Spleen (tissue), 11 donors: ENCODE data around the gene DIP2C. TPM values are rescaled to one million over a fixed set of nuclear protein-coding genes. Genes with fewer than 3 reads are reported as not detected.
A peak's percentile ranks its signal among the peaks of the same experiment; 100 is the strongest.

ENCODE experiments used
- DNase-seq: peaks from one replicate; pipeline ENCODE4 v3.0.0-alpha.2; 2020
- H3K27ac ChIP-seq, 8 donors: fragments of 200-600 bp; sonication (generic) in 7 of 8; 1 replicate in 4 of 8; 2 replicates in 4 of 8; pipeline versions ENCODE4 v1.5.0 to v1.8.0; 2016 to 2021; ENCODE audit warnings: inconsistent platforms in 4 of 8, mild to moderate bottlenecking in 4 of 8, moderate library complexity in 1 of 8
- H3K27me3 ChIP-seq, 7 donors: fragments of 200-600 bp; sonication (generic) in 6 of 7; replicated peaks in 1 of 7; 1 replicate in 4 of 7; 2 replicates in 3 of 7; pipeline versions ENCODE4 v1.5.0 to v1.8.0; 2016 to 2021; ENCODE audit warnings: inconsistent platforms in 3 of 7, mild to moderate bottlenecking in 1 of 7
- H3K36me3 ChIP-seq, 6 donors: fragments of 200-600 bp; sonication (generic) in 5 of 6; 1 replicate in 4 of 6; 2 replicates in 2 of 6; pipeline versions ENCODE4 v1.5.0 to v1.8.0; 2016 to 2021; ENCODE audit warnings: inconsistent platforms in 2 of 6
- H3K4me1 ChIP-seq, 6 donors: fragments of 200-600 bp; sonication (generic) in 5 of 6; 1 replicate in 3 of 6; 2 replicates in 3 of 6; pipeline versions ENCODE4 v1.5.0 to v1.8.0; 2016 to 2021; ENCODE audit warnings: inconsistent platforms in 3 of 6
- H3K4me3 ChIP-seq, 8 donors: fragments of 200-600 bp; sonication (generic) in 7 of 8; 1 replicate in 4 of 8; 2 replicates in 4 of 8; pipeline versions ENCODE4 v1.5.0 to v1.8.0; 2016 to 2021; ENCODE audit warnings: inconsistent platforms in 4 of 8, mild to moderate bottlenecking in 4 of 8, moderate library complexity in 2 of 8
- H3K9me3 ChIP-seq, 8 donors: fragments of 200-600 bp; sonication (generic) in 7 of 8; 1 replicate in 4 of 8; 2 replicates in 4 of 8; pipeline versions ENCODE4 v1.5.0 to v1.8.0; 2016 to 2021; ENCODE audit warnings: inconsistent platforms in 4 of 8
- POLR2A ChIP-seq, 3 donors: fragments of 450-650 bp; IDR thresholded peaks; one replicate each; pipeline ENCODE4 v1.5.1; 2017; ENCODE audit warnings: antibody characterized with exemption in 3 of 3, mild to moderate bottlenecking in 1 of 3
- POLR2AphosphoS5 ChIP-seq, 3 donors: sonication (generic); formaldehyde crosslinking; IDR thresholded peaks; one replicate each; pipeline ENCODE4 v1.5.1; 2017; ENCODE audit warnings: antibody characterized with exemption in 3 of 3
- WGBS, 5 donors: extraction: QIAGEN DNeasy Blood & Tissue Kit in 3 of 5; methylation state at CpG; one replicate each; pipeline versions ENCODE4 v1.1.5 to v1.1.7; 2013 to 2018; 5-methylcytosine and 5-hydroxymethylcytosine counted together
- intact Hi-C: fragments of 100-400 bp; cut with DNase I; formaldehyde crosslinking; loops from one replicate; pipeline ENCODE4 v1.15.0; 2023; ENCODE audit warnings: low total_unique reads
- polyA plus RNA-seq, 3 donors: library from polyadenylated mRNA; stranded (reverse); fragments of 200-250 nt; gene quantifications; one replicate each; pipeline ENCODE4 v1.2.1, GENCODE V29; 2013
- total RNA-seq, 7 donors: library from RNA; depleted of rRNA in 3 of 7; stranded (reverse); fragments of >200 nt in 3 of 7; fragmentation: NEBNext Ultra II Directional in 4 of 7; extraction: Animal tissue kit (Norgen Biotek cat#: 25700) in 4 of 7; gene quantifications; one replicate each; pipeline versions ENCODE4 v1.1.0 to v1.2.1, GENCODE V29; 2016 to 2021
- TF ChIP-seq, protein P1 (sequence below), 11 experiments: fragments of 200-600 bp in 7 of 11; fragments of 450-650 bp in 4 of 11; sonication (generic) in 4 of 11; IDR thresholded peaks in 8 of 11; conservative IDR thresholded peaks in 3 of 11; 1 replicate in 7 of 11; 2 replicates in 4 of 11; pipeline versions ENCODE4 v1.4.0 to v1.8.0; 2016 to 2021; ENCODE audit warnings: antibody characterized with exemption in 11 of 11, inconsistent platforms in 4 of 11, mild to moderate bottlenecking in 1 of 11
- donor health status: healthy with polysubstance abuse.
- donor health status: DM: no; HTN: no; CAD: no; lungs with moderate emphysema.
- donor health status: DM: no; HTN: no; CAD: no.
- donor health status: Bipolar disorder and iron deficiency.
- donor health status: healthy.
- donor health status: DM: no; HTN: no; CAD: no.
- donor health status: DM: yes; HTN: yes; CAD: no.

Gene DIP2C
- total and polyA plus RNA-seq, 10 donors: 2.2 to 13.1 (median 9.0) TPM

DNA sequence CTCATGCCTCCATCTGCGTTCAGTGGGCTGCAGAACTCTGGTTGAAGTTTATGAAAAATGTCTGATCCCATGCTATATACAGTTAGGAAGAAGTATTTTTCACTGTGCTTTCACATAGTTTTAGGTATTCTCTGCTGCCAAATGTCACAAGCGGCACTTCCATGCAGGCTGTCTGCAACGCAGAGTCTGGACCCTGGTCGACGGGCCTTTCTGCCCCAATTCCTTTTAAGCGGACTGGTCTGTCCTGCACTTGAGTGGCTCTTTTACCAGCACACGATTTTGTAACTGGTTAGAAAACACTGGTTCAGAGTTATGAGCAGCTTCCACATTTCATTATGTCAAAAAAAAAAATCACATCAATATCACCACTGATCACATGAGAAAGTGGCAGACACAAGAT, 143.0 kb downstream of the DIP2C start:
- Histone ChIP-seq H3K36me3 (no peaks in the 10 kb centered on the region), H3K27me3 (peaks cover 0 to 18% (median 0%) of the 10 kb centered on the region in 7 donors), H3K9me3 (no peaks in the 10 kb centered on the region), H3K27ac (no peak overlapping the region), H3K4me1 (no peaks in the 10 kb centered on the region), H3K4me3 (no peak overlapping the region)
- intact Hi-C loops: no loop called here
- TF ChIP-seq, protein P1, sequence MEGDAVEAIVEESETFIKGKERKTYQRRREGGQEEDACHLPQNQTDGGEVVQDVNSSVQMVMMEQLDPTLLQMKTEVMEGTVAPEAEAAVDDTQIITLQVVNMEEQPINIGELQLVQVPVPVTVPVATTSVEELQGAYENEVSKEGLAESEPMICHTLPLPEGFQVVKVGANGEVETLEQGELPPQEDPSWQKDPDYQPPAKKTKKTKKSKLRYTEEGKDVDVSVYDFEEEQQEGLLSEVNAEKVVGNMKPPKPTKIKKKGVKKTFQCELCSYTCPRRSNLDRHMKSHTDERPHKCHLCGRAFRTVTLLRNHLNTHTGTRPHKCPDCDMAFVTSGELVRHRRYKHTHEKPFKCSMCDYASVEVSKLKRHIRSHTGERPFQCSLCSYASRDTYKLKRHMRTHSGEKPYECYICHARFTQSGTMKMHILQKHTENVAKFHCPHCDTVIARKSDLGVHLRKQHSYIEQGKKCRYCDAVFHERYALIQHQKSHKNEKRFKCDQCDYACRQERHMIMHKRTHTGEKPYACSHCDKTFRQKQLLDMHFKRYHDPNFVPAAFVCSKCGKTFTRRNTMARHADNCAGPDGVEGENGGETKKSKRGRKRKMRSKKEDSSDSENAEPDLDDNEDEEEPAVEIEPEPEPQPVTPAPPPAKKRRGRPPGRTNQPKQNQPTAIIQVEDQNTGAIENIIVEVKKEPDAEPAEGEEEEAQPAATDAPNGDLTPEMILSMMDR (IDR thresholded peaks at IDR 0.05 in 8 of 11, conservative IDR thresholded peaks at IDR 0.05 in 3 of 11): no peak
- TF ChIP-seq POLR2AphosphoS5 (IDR thresholded peaks at IDR 0.05) (no peak), POLR2A (IDR thresholded peaks at IDR 0.05) (no peak)
- WGBS, 5 donors: 84 to 88% (median 87%) methylated on average over 7 of the region's 7 CpGs
- no peak for DNase-seq

DNA sequence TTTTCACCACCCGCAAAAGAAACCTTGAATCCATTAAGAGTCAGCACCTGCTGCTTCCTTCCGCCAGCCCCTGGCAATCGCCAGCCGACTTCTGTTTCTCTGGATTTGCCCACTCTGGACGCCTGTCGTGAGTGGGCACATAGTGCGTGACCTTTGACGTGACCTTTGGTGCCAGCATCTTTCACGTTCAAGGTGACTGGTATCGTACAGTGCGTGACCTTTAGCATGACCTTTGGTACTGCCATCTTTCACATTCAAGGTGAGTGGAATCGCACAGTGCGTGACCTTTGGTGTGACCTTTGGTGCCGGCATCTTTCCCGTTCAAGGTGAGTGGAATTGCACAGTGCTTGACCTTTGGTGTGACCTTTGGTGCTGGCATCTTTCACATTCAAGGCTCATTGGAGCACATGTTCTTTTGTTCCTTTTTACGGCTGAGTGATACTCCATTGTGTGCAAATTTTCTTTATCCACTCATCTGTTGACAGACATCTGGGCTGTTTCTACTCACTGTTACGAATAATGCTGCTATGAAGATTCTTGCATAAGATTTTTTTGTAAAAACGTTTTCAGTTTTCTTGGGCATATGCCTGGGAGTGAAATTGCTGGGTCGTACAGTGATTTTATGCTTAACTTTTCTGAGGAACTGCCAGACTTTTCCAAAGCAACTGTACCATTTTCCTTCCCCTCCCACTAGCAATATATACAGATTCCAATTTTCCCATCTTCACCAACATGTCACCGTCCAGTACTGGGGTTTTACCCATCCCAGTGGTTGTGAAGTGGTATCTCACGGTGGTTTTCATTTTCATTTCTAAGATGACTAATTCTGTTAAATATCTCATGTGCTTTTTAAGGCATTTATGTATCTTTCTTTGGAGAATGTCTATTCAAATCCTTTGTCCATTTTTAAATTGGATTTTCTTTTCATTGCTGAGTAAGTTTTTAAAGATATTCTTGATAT, 145.3 kb downstream of the DIP2C start:
- no peaks in the 10 kb centered on the region for H3K4me1 ChIP-seq
- 82 to 86% (median 84%) methylated on average over 21 of the region's 21 CpGs for WGBS, 5 donors
- peaks cover 0 to 40% (median 0%) of the 10 kb centered on the region in 7 donors for H3K27me3 ChIP-seq
- no peak overlapping the region for H3K27ac ChIP-seq
- H3K36me3 ChIP-seq: no peaks in the 10 kb centered on the region
- no peak for TF ChIP-seq POLR2A (IDR thresholded peaks at IDR 0.05)
- no peak for TF ChIP-seq POLR2AphosphoS5 (IDR thresholded peaks at IDR 0.05)
- TF ChIP-seq, protein P1 (IDR thresholded peaks at IDR 0.05 in 8 of 11, conservative IDR thresholded peaks at IDR 0.05 in 3 of 11): no peak
- no peak overlapping the region for H3K4me3 ChIP-seq
- no peak for DNase-seq
- no peaks in the 10 kb centered on the region for H3K9me3 ChIP-seq
- intact Hi-C loops: no loop called here

DNA sequence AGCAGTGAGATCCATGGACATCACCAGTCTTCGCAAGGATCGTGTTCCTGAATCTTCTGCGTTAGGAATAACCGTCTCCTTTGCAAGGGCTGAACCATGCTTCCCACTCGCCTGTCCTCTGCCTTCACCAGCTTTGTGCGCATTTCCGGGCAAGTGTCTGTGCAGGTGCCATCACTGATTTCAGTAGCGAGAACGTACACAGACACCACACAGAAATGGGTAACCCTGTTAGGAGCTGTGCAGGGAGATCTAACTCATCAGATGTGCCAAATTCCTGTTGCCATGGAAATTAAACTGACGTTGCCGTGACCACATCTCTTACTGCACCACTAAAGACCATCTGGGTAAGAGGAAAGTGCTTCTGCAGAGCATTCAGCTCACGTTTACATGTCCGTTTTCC, 146.3 kb downstream of the DIP2C start:
- Histone ChIP-seq H3K9me3 (no peaks in the 10 kb centered on the region), H3K27me3 (peaks cover 0 to 37% (median 0%) of the 10 kb centered on the region in 7 donors), H3K4me1 (no peaks in the 10 kb centered on the region), H3K36me3 (no peaks in the 10 kb centered on the region), H3K4me3 (no peak overlapping the region), H3K27ac (no peak overlapping the region)
- intact Hi-C loops: no loop called here
- no peak for DNase-seq
- WGBS, 5 donors: 90 to 94% (median 93%) methylated on average over 13 of the region's 13 CpGs
- TF ChIP-seq POLR2AphosphoS5 (IDR thresholded peaks at IDR 0.05) (no peak), POLR2A (IDR thresholded peaks at IDR 0.05) (no peak)
- TF ChIP-seq, protein P1 (IDR thresholded peaks at IDR 0.05 in 8 of 11, conservative IDR thresholded peaks at IDR 0.05 in 3 of 11): no peak

DNA sequence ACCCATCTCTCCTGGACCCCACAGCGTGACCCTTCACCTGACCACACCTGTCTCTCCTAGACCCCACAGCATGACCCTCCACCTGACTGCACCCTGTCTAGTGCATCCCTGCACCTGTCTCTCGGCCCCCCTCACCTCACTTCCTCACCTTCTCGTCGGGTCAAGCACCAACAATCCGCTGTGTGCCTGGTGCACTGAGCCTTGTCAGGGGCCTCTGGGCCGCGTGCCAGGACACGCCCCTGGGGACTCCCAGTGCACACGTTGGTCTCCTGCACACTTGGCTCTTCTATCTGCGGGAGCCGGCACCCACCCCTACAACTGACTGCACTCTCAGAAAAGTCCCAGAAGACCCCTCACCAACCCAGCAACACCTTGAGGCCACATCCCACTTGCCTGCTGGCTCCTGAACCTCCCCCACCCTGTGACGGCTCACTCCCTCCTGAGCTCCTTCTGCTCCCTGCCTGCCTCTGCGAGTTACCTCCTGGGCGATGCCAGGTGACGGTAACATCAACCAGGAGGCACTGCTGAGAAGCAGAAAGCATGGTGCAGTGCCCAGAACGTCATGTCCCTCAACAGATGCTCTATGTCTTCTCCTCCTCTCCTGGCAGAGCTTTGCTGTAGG, 147.6 kb downstream of the DIP2C start:
- Histone ChIP-seq H3K4me3 (no peak overlapping the region), H3K27ac (no peak overlapping the region), H3K27me3 (peaks cover 0 to 27% (median 0%) of the 10 kb centered on the region in 7 donors), H3K4me1 (no peaks in the 10 kb centered on the region), H3K9me3 (no peaks in the 10 kb centered on the region), H3K36me3 (no peaks in the 10 kb centered on the region)
- TF ChIP-seq, protein P1 (IDR thresholded peaks at IDR 0.05 in 8 of 11, conservative IDR thresholded peaks at IDR 0.05 in 3 of 11): no peak
- no peak for TF ChIP-seq POLR2AphosphoS5 (IDR thresholded peaks at IDR 0.05)
- TF ChIP-seq POLR2A (IDR thresholded peaks at IDR 0.05): no peak
- 65 to 79% (median 74%) methylated on average over 16 of the region's 16 CpGs for WGBS, 5 donors
- intact Hi-C loops: no loop called here
- peak; percentile 77 for DNase-seq
